ENCODE results near the gene CRYGC. TPM values are rescaled to one million over a fixed set of nuclear protein-coding genes. Genes with fewer than 3 reads are reported as not detected.

Gene CRYGC
- total and polyA plus RNA-seq, 2 donors (not counting 1 experiment from before 2014, with no cell fraction given), result not detected

DNA sequence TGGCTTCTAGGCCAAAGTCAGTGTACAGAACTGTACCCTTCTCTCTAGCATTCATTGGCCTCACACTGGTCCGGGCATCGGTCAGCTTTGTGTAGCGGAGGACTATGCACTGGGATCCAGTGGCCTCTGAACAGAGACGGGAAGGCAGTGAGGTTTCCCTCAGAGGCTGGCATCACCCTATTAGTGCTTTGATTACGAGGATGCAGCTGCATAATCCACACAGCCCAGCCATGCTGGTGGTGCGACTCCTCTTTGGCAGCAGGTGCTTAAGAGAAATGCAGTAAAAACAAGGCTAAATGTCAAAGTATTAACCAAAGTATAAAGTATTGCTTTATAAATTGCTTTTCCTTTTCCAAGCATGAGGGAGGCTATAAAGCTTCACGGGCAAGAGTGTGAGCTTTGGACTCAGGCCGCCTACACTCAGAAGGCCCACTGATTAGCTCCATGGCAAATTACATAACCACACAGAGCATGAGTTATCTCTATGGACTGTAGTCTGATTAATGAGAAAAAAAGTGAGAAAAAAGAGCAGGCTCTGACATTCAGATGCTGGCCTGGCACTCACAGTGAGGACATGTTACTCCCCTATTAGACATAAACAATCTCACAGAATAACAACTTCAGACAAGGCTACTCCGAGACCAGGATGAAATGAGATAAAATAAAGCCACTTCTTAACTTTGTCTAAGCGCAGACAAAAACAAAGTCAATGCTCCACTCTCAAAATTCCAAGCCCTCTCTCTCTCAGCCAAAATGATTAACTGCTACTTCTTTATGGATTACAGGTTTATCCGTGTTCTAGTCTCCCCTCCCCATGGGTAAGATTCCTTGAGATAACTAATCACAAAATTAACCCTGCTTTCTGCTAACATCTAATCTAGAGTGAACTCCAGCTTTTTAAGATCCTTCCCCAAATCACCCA, 6.4 kb upstream of the CRYGC start:
- TF ChIP-seq, protein P1, sequence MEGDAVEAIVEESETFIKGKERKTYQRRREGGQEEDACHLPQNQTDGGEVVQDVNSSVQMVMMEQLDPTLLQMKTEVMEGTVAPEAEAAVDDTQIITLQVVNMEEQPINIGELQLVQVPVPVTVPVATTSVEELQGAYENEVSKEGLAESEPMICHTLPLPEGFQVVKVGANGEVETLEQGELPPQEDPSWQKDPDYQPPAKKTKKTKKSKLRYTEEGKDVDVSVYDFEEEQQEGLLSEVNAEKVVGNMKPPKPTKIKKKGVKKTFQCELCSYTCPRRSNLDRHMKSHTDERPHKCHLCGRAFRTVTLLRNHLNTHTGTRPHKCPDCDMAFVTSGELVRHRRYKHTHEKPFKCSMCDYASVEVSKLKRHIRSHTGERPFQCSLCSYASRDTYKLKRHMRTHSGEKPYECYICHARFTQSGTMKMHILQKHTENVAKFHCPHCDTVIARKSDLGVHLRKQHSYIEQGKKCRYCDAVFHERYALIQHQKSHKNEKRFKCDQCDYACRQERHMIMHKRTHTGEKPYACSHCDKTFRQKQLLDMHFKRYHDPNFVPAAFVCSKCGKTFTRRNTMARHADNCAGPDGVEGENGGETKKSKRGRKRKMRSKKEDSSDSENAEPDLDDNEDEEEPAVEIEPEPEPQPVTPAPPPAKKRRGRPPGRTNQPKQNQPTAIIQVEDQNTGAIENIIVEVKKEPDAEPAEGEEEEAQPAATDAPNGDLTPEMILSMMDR (conservative IDR thresholded peaks at IDR 0.05 in 1 of 2, IDR thresholded peaks at IDR 0.05 in 1 of 2; ENCODE audit: low read depth in 1 of 2, low read length in 2 of 2), result no peak
- no peak for TF ChIP-seq EZH2 (IDR thresholded peaks at IDR 0.05; ENCODE audit: low read length, missing control alignments)
- no peak overlapping the region for H3K4me2 ChIP-seq (ENCODE audit: extremely low read depth, insufficient read depth, low read length)
- no peaks in the 10 kb centered on the region for H3K79me2 ChIP-seq (ENCODE audit: control insufficient read depth, insufficient read depth, low read length)

DNA sequence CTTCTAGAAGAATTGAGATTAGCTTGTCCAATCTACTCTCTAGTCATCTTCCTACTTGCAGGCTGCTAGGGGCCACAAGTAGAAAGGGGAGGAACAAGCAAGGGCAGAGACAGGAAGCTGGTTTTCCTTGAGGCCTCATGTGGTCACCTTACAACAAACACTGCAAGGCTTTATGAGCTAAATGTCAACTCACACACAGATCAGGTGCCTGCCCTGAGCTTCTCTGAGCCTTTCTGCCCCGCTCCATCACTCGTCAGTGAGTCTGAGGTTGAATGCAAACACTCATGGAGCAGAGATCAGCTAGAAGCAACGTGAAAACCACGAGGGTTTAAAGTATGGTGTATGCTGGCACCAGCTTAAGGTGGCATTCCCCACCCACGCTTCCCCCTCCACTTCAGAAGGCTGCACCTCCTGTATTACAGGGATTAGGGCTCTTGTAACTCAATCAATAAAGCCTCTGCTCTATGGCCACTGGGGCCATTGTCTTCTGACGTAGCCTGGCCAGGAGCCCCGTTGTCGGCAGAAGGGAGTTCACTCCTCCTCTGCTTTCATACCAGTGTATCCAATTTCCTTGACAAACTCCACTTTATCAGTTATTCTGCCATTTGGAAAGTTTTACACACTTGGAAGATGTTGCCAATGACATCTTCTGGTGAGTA, 5.4 kb upstream of the CRYGC start:
- Histone ChIP-seq H4K20me1 (ENCODE audit: control insufficient read depth, extremely low read depth, insufficient read depth, low read length) (no peaks in the 10 kb centered on the region), H3K36me3 (ENCODE audit: control insufficient read depth, insufficient read depth, low read length) (no peaks in the 10 kb centered on the region), H3K4me2 (ENCODE audit: extremely low read depth, insufficient read depth, low read length) (no peak overlapping the region)

More for the DNA sequence above, 6.4 kb upstream of the CRYGC start:
- Histone ChIP-seq H4K20me1 (ENCODE audit: control insufficient read depth, extremely low read depth, insufficient read depth, low read length) (no peaks in the 10 kb centered on the region), H3K27ac (ENCODE audit: insufficient read depth, low read length) (no peak overlapping the region), H3K9ac (ENCODE audit: insufficient read depth, low read length) (no peak overlapping the region), H3K4me1 (ENCODE audit: control insufficient read depth, extremely low read depth, insufficient read depth, low read length) (no peaks in the 10 kb centered on the region), H3K9me3 (ENCODE audit: control insufficient read depth, insufficient read depth, low read depth, low read length) (no peaks in the 10 kb centered on the region), H3K36me3 (ENCODE audit: control insufficient read depth, insufficient read depth, low read length) (no peaks in the 10 kb centered on the region), H2AFZ (ENCODE audit: low read length) (no peak overlapping the region), H3K27me3 (ENCODE audit: control insufficient read depth, insufficient read depth, low read length) (no peaks in the 10 kb centered on the region), H3K4me3 (replicated peaks in 1 of 4; ENCODE audit: control extremely low read depth in 1 of 4, insufficient read depth in 1 of 4, low read depth in 3 of 4, low read length in 4 of 4) (no peak overlapping the region)
- DNase-seq (ENCODE audit: low read depth in 2 of 2), result peak in 1 of 2 donors; percentile 59

GRCh38 chr2:208130712-208131110, 1.1 kb upstream of the CRYGC start:
- no peak overlapping the region for H3K27ac ChIP-seq (ENCODE audit: insufficient read depth, low read length)
- no peak overlapping the region for H2AFZ ChIP-seq (ENCODE audit: low read length)
- no peak overlapping the region for H3K4me3 ChIP-seq (replicated peaks in 1 of 4; ENCODE audit: control extremely low read depth in 1 of 4, insufficient read depth in 1 of 4, low read depth in 3 of 4, low read length in 4 of 4)
- no peaks in the 10 kb centered on the region for H4K20me1 ChIP-seq (ENCODE audit: control insufficient read depth, extremely low read depth, insufficient read depth, low read length)
- no peaks in the 10 kb centered on the region for H3K4me1 ChIP-seq (ENCODE audit: control insufficient read depth, extremely low read depth, insufficient read depth, low read length)
- H3K36me3 ChIP-seq (ENCODE audit: control insufficient read depth, insufficient read depth, low read length), result no peaks in the 10 kb centered on the region
- no peaks in the 10 kb centered on the region for H3K9me3 ChIP-seq (ENCODE audit: control insufficient read depth, insufficient read depth, low read depth, low read length)
- H3K27me3 ChIP-seq (ENCODE audit: control insufficient read depth, insufficient read depth, low read length), result no peaks in the 10 kb centered on the region
- H3K4me2 ChIP-seq (ENCODE audit: extremely low read depth, insufficient read depth, low read length), result no peak overlapping the region
- TF ChIP-seq, protein P1 (conservative IDR thresholded peaks at IDR 0.05 in 1 of 2, IDR thresholded peaks at IDR 0.05 in 1 of 2; ENCODE audit: low read depth in 1 of 2, low read length in 2 of 2), result no peak
- TF ChIP-seq EZH2 (IDR thresholded peaks at IDR 0.05; ENCODE audit: low read length, missing control alignments), result no peak
- DNase-seq (ENCODE audit: low read depth in 2 of 2), result no peak
- H3K9ac ChIP-seq (ENCODE audit: insufficient read depth, low read length), result no peak overlapping the region
- H3K79me2 ChIP-seq (ENCODE audit: control insufficient read depth, insufficient read depth, low read length), result no peaks in the 10 kb centered on the region

More for the DNA sequence above, 5.4 kb upstream of the CRYGC start:
- H3K79me2 ChIP-seq (ENCODE audit: control insufficient read depth, insufficient read depth, low read length), result no peaks in the 10 kb centered on the region
- no peak overlapping the region for H2AFZ ChIP-seq (ENCODE audit: low read length)
- no peak overlapping the region for H3K4me3 ChIP-seq (replicated peaks in 1 of 4; ENCODE audit: control extremely low read depth in 1 of 4, insufficient read depth in 1 of 4, low read depth in 3 of 4, low read length in 4 of 4)
- no peaks in the 10 kb centered on the region for H3K27me3 ChIP-seq (ENCODE audit: control insufficient read depth, insufficient read depth, low read length)
- no peaks in the 10 kb centered on the region for H3K9me3 ChIP-seq (ENCODE audit: control insufficient read depth, insufficient read depth, low read depth, low read length)
- no peaks in the 10 kb centered on the region for H3K4me1 ChIP-seq (ENCODE audit: control insufficient read depth, extremely low read depth, insufficient read depth, low read length)
- no peak overlapping the region for H3K27ac ChIP-seq (ENCODE audit: insufficient read depth, low read length)
- H3K9ac ChIP-seq (ENCODE audit: insufficient read depth, low read length), result no peak overlapping the region
- no peak for TF ChIP-seq EZH2 (IDR thresholded peaks at IDR 0.05; ENCODE audit: low read length, missing control alignments)
- TF ChIP-seq, protein P1 (conservative IDR thresholded peaks at IDR 0.05 in 1 of 2, IDR thresholded peaks at IDR 0.05 in 1 of 2; ENCODE audit: low read depth in 1 of 2, low read length in 2 of 2), result no peak
- no peak for DNase-seq (ENCODE audit: low read depth in 2 of 2)

Data from fibroblast of lung (primary cell).